RWPE2 (cell line): ENCODE results near the gene HP.

Experiments used
- ATAC-seq: fragments of 200-7000 bp; cut with Tn5 transposase; 3 replicates; pipeline ENCODE4 v1.9.1; 2021; ENCODE audit warnings: low read depth
- DNase-seq: peaks from one replicate; pipeline ENCODE4 v3.0.0-alpha.2; 2020; ENCODE audit warnings: low spot score
- H3K27ac ChIP-seq: fragments of 450-650 bp; 2 replicates; pipeline ENCODE4 v1.5.1; 2017; ENCODE audit warnings: mild to moderate bottlenecking; ENCODE audit not compliant: poor library complexity, severe bottlenecking
- H3K27me3 ChIP-seq: fragments of 250-450 bp; sonication (Bioruptor Pico); 2 replicates; pipeline ENCODE4 v1.5.1; 2021; ENCODE audit warnings: mild to moderate bottlenecking, moderate library complexity; ENCODE audit not compliant: insufficient read depth, poor library complexity, severe bottlenecking
- H3K36me3 ChIP-seq: fragments of 250-450 bp; sonication (Bioruptor Pico); 2 replicates; pipeline ENCODE4 v1.5.1; 2020; ENCODE audit warnings: low read depth, mild to moderate bottlenecking, moderate library complexity
- H3K4me1 ChIP-seq: fragments of 250-450 bp; sonication (Bioruptor Pico); 2 replicates; pipeline ENCODE4 v1.5.1; 2021; ENCODE audit warnings: mild to moderate bottlenecking, moderate library complexity; ENCODE audit not compliant: insufficient read depth, poor library complexity, severe bottlenecking
- H3K4me3 ChIP-seq: fragments of 250-450 bp; sonication (Bioruptor Pico); 2 replicates; pipeline ENCODE4 v1.5.1; 2021; ENCODE audit warnings: mild to moderate bottlenecking, moderate library complexity; ENCODE audit not compliant: severe bottlenecking
- H3K9me3 ChIP-seq: fragments of 250-450 bp; sonication (Bioruptor Pico); 2 replicates; pipeline ENCODE4 v1.5.1; 2021; ENCODE audit warnings: mild to moderate bottlenecking, moderate library complexity; ENCODE audit not compliant: severe bottlenecking
- CTCF ChIP-seq: fragments of 450-650 bp; IDR thresholded peaks from one replicate; pipeline ENCODE4 v1.5.1; 2017; ENCODE audit warnings: mild to moderate bottlenecking, moderate library complexity; ENCODE audit not compliant: poor library complexity, severe bottlenecking

HP gene

GRCh38 chr16:72060405-72060804, 6.1 kb downstream of the HP start:
- no peaks in the 10 kb centered on the region for H3K9me3 ChIP-seq
- ATAC-seq: no peak
- H3K4me3 ChIP-seq: no peak overlapping the region
- DNase-seq: no peak
- no peak overlapping the region for H3K27ac ChIP-seq
- H3K27me3 ChIP-seq: no peaks in the 10 kb centered on the region
- TF ChIP-seq CTCF: no peak
- H3K4me1 ChIP-seq: no peaks in the 10 kb centered on the region
- no peaks in the 10 kb centered on the region for H3K36me3 ChIP-seq

- no peak for TF ChIP-seq CTCF
- Histone ChIP-seq H3K27ac (no peak overlapping the region), H3K4me3 (no peak overlapping the region), H3K4me1 (no peaks in the 10 kb centered on the region), H3K27me3 (no peaks in the 10 kb centered on the region), H3K9me3 (no peaks in the 10 kb centered on the region), H3K36me3 (no peaks in the 10 kb centered on the region)
- DNase-seq (no peak), ATAC-seq (no peak)
Measured at GRCh38 chr16:72061564-72061963, 7.3 kb downstream of the HP start.

DNA sequence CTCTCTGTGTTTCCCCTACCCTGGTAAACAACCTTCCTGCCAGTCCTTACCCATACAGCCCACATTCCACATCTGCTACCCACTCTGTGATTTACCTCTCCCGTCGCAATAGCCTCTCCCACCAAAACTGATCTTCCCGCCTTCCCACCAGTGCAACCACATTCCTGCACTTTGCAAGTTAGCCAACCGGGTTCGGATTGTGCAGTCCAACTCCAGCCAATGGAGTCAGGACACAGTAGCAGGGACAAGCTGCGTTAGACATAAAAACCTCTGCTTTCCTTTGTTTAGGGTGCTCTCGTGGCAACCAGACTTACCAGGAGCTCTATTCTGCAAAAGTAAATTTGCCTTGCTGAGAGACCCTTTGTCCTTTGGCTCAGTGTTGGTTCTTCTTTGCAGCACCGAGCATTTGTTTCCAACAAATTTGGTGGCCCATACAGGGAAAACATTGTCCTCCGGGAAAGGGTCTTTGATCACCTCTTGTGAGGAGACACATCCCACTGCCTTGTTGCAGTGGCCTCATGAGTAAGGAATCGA, 10.1 kb downstream of the HP start:
- TF ChIP-seq CTCF: no peak

GRCh38 chr16:72066747-72067146, 12.4 kb downstream of the HP start:
- Histone ChIP-seq H3K36me3 (no peaks in the 10 kb centered on the region), H3K27ac (no peak overlapping the region), H3K4me1 (no peaks in the 10 kb centered on the region), H3K27me3 (no peaks in the 10 kb centered on the region), H3K9me3 (no peaks in the 10 kb centered on the region), H3K4me3 (no peak overlapping the region)
- TF ChIP-seq CTCF: peak; percentile 79
- no peak for DNase-seq
- ATAC-seq: peak; percentile 63

More for the DNA sequence above, 10.1 kb downstream of the HP start:
- H3K27me3 ChIP-seq: no peaks in the 10 kb centered on the region
- no peak overlapping the region for H3K4me3 ChIP-seq
- no peaks in the 10 kb centered on the region for H3K4me1 ChIP-seq
- DNase-seq (no peak), ATAC-seq (no peak)
- H3K27ac ChIP-seq: no peak overlapping the region
- no peaks in the 10 kb centered on the region for H3K9me3 ChIP-seq
- H3K36me3 ChIP-seq: no peaks in the 10 kb centered on the region

GRCh38 chr16:72068930-72069329, 14.6 kb downstream of the HP start:
- DNase-seq (no peak), ATAC-seq (no peak)
- Histone ChIP-seq H3K27me3 (no peaks in the 10 kb centered on the region), H3K9me3 (no peaks in the 10 kb centered on the region), H3K4me1 (no peaks in the 10 kb centered on the region), H3K36me3 (no peaks in the 10 kb centered on the region), H3K4me3 (no peak overlapping the region), H3K27ac (no peak overlapping the region)
- no peak for TF ChIP-seq CTCF
